Stimulated activated naive CD8-positive, alpha-beta T cell treated with anti-CD3 and anti-CD28 coated beads, Interleukin-15, Interleukin-2, amounts not matched to agents 100 ng/mL and 50 ng/mL, for 24 hours (primary cell): ENCODE results near the gene SLC25A28.

Experiments used
- H3K27ac Mint-ChIP-seq: one replicate; pipeline ENCODE4 v1.8.0; 2021; ENCODE audit warnings: mild to moderate bottlenecking, mixed read lengths
- H3K27me3 Mint-ChIP-seq: one replicate; pipeline ENCODE4 v1.8.0; 2021; ENCODE audit warnings: mixed read lengths
- H3K36me3 Mint-ChIP-seq: one replicate; pipeline ENCODE4 v1.8.0; 2021; ENCODE audit warnings: low read depth, mixed read lengths
- H3K4me1 Mint-ChIP-seq: one replicate; pipeline ENCODE4 v1.8.0; 2021; ENCODE audit warnings: low read depth, mixed read lengths
- H3K4me3 Mint-ChIP-seq: one replicate; pipeline ENCODE4 v1.8.0; 2021; ENCODE audit warnings: mild to moderate bottlenecking, mixed read lengths
- H3K9me3 Mint-ChIP-seq: one replicate; pipeline ENCODE4 v1.8.0; 2021; ENCODE audit warnings: mixed read lengths

SLC25A28 gene

GRCh38 chr10:99579971-99580370 lies 40.3 kb downstream of the SLC25A28 start:
- Mint-ChIP-seq H3K27ac (no peak overlapping the region), H3K27me3 (no peaks in the 10 kb centered on the region), H3K4me1 (no peaks in the 10 kb centered on the region), H3K36me3 (no peaks in the 10 kb centered on the region), H3K9me3 (no peaks in the 10 kb centered on the region), H3K4me3 (no peak overlapping the region)

GRCh38 chr10:99573790-99574189 lies 46.4 kb downstream of the SLC25A28 start:
- Mint-ChIP-seq H3K4me3 (no peak overlapping the region), H3K9me3 (no peaks in the 10 kb centered on the region), H3K4me1 (peaks cover 11% of the 10 kb centered on the region), H3K36me3 (no peaks in the 10 kb centered on the region), H3K27ac (no peak overlapping the region), H3K27me3 (peaks cover 24% of the 10 kb centered on the region)

GRCh38 chr10:99571816-99572215 lies 48.4 kb downstream of the SLC25A28 start:
- no peak overlapping the region for H3K4me3 Mint-ChIP-seq
- H3K36me3 Mint-ChIP-seq: no peaks in the 10 kb centered on the region
- H3K9me3 Mint-ChIP-seq: no peaks in the 10 kb centered on the region
- H3K4me1 Mint-ChIP-seq: peaks cover 11% of the 10 kb centered on the region
- H3K27me3 Mint-ChIP-seq: peaks cover 31% of the 10 kb centered on the region
- no peak overlapping the region for H3K27ac Mint-ChIP-seq

GRCh38 chr10:99569961-99570360 lies 50.3 kb downstream of the SLC25A28 start:
- H3K27ac Mint-ChIP-seq: no peak overlapping the region
- no peaks in the 10 kb centered on the region for H3K9me3 Mint-ChIP-seq
- H3K4me1 Mint-ChIP-seq: peaks cover 11% of the 10 kb centered on the region
- peaks cover 40% of the 10 kb centered on the region for H3K27me3 Mint-ChIP-seq
- H3K36me3 Mint-ChIP-seq: no peaks in the 10 kb centered on the region
- no peak overlapping the region for H3K4me3 Mint-ChIP-seq

- Mint-ChIP-seq H3K36me3 (no peaks in the 10 kb centered on the region), H3K4me3 (no peak overlapping the region), H3K27me3 (peaks cover 40% of the 10 kb centered on the region), H3K4me1 (peaks cover 11% of the 10 kb centered on the region), H3K9me3 (no peaks in the 10 kb centered on the region), H3K27ac (no peak overlapping the region)
Measured at GRCh38 chr10:99569253-99569939, 50.8 kb downstream of the SLC25A28 start.

GRCh38 chr10:99565166-99565565 lies 55.1 kb downstream of the SLC25A28 start:
- Mint-ChIP-seq H3K27me3 (peaks cover 32% of the 10 kb centered on the region), H3K27ac (no peak overlapping the region), H3K9me3 (no peaks in the 10 kb centered on the region), H3K4me3 (no peak overlapping the region), H3K36me3 (no peaks in the 10 kb centered on the region), H3K4me1 (peaks cover 7% of the 10 kb centered on the region)

- peaks cover 29% of the 10 kb centered on the region for H3K27me3 Mint-ChIP-seq
- no peaks in the 10 kb centered on the region for H3K9me3 Mint-ChIP-seq
- no peak overlapping the region for H3K4me3 Mint-ChIP-seq
- H3K4me1 Mint-ChIP-seq: peaks cover 2% of the 10 kb centered on the region
- no peaks in the 10 kb centered on the region for H3K36me3 Mint-ChIP-seq
- no peak overlapping the region for H3K27ac Mint-ChIP-seq
Measured at GRCh38 chr10:99564361-99564760, 55.9 kb downstream of the SLC25A28 start.

- no peaks in the 10 kb centered on the region for H3K4me1 Mint-ChIP-seq
- H3K36me3 Mint-ChIP-seq: no peaks in the 10 kb centered on the region
- peaks cover 31% of the 10 kb centered on the region for H3K27me3 Mint-ChIP-seq
- no peak overlapping the region for H3K27ac Mint-ChIP-seq
- H3K9me3 Mint-ChIP-seq: no peaks in the 10 kb centered on the region
- H3K4me3 Mint-ChIP-seq: no peak overlapping the region
Measured at GRCh38 chr10:99562631-99563030, 57.6 kb downstream of the SLC25A28 start.
